Fibroblast of mammary gland (primary cell): ENCODE results near the gene METTL4.

ENCODE experiments used
- DNase-seq: peaks from one replicate; pipeline ENCODE4 v3.0.0-alpha.2; 2010; ENCODE audit warnings: low read depth
- H3K4me3 ChIP-seq: 2 replicates; pipeline ENCODE4 v1.5.1; 2011; ENCODE audit warnings: low read depth, mild to moderate bottlenecking, low read length, moderate library complexity; ENCODE audit not compliant: control insufficient read depth
- TF ChIP-seq, protein P1 (sequence below): conservative IDR thresholded peaks from 2 replicates; pipeline ENCODE4 v1.5.1; 2011; ENCODE audit warnings: low read depth, low read length, inconsistent platforms; ENCODE audit not compliant: control insufficient read depth, insufficient read depth

METTL4 gene, protein sequence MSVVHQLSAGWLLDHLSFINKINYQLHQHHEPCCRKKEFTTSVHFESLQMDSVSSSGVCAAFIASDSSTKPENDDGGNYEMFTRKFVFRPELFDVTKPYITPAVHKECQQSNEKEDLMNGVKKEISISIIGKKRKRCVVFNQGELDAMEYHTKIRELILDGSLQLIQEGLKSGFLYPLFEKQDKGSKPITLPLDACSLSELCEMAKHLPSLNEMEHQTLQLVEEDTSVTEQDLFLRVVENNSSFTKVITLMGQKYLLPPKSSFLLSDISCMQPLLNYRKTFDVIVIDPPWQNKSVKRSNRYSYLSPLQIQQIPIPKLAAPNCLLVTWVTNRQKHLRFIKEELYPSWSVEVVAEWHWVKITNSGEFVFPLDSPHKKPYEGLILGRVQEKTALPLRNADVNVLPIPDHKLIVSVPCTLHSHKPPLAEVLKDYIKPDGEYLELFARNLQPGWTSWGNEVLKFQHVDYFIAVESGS

DNA sequence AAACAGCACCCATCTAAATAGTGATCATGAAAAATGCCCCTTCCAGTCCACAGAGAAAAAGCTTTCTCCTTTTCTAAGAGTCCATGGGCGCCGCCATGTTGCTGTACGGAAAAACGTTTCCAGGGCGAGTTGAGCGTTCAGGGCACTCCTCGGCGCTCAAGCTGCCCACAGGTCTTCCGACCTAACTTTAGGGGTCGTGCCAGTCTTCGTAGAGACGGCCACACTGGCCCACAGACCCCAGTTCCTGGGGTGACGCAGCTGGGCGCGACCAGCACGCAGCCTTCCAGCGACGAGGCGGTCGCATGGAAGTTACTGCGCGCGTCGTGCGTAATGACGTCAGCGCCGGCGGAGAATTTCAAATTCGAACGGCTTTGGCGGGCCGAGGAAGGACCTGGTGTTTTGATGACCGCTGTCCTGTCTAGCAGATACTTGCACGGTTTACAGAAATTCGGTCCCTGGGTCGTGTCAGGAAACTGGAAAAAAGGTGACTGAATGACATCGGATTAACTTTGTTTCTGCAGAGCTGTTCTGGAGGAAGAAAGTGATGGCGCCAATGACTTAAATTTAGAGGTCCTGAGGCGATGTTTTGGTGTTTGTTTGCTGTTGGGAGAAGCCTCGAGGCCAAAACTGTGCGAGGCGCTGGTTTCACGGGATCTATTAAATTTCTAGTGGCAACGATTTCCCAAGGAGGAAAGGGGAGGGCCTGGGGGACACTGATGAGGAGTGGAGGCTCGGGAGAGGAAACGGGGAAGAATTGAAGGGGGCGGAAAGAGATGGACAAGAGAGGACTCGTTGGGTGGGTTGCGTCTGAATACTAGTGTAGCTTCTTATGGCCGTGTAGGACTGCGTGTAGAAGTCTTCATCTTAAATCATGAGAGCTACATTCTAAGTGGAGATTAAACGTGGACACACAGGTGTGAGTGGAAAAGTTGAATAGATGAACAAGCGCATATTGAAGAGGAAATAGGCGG lies at the start of gene METTL4, which contains the start of gene NDC80:
TSS of gene METTL4 (minus strand) at position 306 of the 971 bp plus-strand sequence. CDS start 4,289 bp downstream, outside the sequence.
TSS of gene NDC80 (plus strand) at position 358 of the 971 bp plus-strand sequence. CDS start 1,429 bp downstream, outside the sequence.
- H3K4me3 ChIP-seq = peak within 1 kb of the TSS; percentile 98
- peak; percentile 85 for DNase-seq
- TF ChIP-seq, protein P1, sequence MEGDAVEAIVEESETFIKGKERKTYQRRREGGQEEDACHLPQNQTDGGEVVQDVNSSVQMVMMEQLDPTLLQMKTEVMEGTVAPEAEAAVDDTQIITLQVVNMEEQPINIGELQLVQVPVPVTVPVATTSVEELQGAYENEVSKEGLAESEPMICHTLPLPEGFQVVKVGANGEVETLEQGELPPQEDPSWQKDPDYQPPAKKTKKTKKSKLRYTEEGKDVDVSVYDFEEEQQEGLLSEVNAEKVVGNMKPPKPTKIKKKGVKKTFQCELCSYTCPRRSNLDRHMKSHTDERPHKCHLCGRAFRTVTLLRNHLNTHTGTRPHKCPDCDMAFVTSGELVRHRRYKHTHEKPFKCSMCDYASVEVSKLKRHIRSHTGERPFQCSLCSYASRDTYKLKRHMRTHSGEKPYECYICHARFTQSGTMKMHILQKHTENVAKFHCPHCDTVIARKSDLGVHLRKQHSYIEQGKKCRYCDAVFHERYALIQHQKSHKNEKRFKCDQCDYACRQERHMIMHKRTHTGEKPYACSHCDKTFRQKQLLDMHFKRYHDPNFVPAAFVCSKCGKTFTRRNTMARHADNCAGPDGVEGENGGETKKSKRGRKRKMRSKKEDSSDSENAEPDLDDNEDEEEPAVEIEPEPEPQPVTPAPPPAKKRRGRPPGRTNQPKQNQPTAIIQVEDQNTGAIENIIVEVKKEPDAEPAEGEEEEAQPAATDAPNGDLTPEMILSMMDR = no peak

DNA sequence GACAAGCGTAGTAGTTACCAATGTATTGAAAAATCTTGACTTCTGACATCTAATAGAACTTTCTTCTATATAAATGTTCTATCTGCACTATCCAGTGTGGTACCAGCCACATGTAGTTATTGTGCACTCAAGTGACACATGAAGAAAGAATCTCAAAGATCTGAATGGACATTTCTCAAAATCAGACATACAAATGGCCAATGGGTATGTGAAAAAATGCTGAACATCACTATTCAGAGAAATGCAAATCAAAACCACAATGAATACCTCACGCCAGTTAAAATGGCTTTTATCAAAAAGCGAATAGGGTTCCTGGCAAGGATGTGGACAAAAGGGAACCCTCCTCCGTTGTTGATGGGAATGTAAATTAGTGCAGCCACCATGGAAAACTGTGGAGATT lies 46.7 kb upstream of the METTL4 start:
- DNase-seq = no peak
- H3K4me3 ChIP-seq = no peak overlapping the region
- TF ChIP-seq, protein P1 = no peak

DNA sequence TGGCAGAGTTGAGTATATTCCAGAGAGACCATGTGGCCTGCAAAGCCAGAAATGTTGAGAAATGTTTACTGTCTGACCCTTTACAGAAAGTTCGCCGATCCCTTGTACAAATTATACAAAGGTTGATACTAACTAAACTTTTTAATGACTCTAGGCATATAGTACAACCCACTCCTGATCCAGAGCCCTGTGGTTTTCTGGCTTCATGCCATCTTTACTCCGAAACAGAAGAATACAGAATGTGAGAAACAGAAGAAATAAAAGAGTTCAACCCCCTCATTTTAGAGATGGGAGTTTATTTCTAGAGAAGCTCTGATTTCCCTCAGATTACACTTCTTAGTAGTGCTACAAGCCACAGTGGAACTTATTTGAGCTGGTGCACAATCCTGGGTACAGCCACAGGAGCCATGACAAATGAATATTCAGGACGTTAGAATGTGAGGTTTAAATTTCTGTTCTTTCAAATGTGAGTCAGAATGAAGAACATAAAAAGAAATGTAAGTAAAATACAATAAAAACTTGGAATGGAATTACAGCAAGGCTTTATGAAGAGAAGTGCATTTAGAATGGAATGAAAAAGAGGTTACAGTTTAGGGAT lies 46.2 kb upstream of the METTL4 start:
- TF ChIP-seq, protein P1 = no peak
- no peak for DNase-seq
- H3K4me3 ChIP-seq = no peak overlapping the region

- no peak overlapping the region for H3K4me3 ChIP-seq
- TF ChIP-seq, protein P1 = no peak
- DNase-seq = no peak
Measured at GRCh38 chr18:2612996-2613395, 41.7 kb upstream of the METTL4 start.

DNA sequence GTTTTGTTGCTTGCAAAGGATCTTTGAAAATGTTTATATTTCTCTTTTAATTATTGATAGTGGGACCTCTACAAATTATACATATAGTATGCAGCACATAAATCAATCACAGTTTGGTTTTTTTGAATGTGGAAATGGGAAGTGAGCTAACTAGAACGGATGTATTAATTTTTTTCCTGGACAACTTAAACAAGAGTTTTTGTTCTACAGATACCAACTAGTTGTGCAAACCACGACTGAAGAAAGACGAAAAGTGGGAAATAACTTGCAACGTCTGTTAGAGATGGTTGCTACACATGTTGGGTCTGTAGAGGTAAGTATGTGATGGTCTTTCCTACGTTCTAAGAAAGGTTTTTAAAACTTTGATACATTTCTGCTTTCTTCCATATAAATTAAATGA lies 39.2 kb upstream of the METTL4 start:
- no peak overlapping the region for H3K4me3 ChIP-seq
- TF ChIP-seq, protein P1 = no peak
- no peak for DNase-seq

GRCh38 chr18:2609604-2610003 lies 38.3 kb upstream of the METTL4 start:
- no peak overlapping the region for H3K4me3 ChIP-seq
- TF ChIP-seq, protein P1 = no peak
- no peak for DNase-seq
